OCI-LY1 (cell line): ENCODE data around the gene LIPG.

Source experiments
- EZH2 ChIP-seq: fragments of 200-600 bp; sonication (generic), shearing (Covaris generic); IDR thresholded peaks from 2 replicates; pipeline ENCODE4 v1.8.0; 2017; ENCODE audit warnings: borderline replicate concordance, mixed run types, mild to moderate bottlenecking, antibody characterized with exemption, low read length, moderate library complexity, mixed read lengths
- TF ChIP-seq, protein P1 (sequence below): fragments of 200-600 bp; sonication (generic), shearing (Covaris generic); IDR thresholded peaks from 2 replicates; pipeline ENCODE4 v1.5.1; 2017; ENCODE audit warnings: mild to moderate bottlenecking, antibody characterized with exemption, low read length, moderate library complexity, mixed read lengths

DNA sequence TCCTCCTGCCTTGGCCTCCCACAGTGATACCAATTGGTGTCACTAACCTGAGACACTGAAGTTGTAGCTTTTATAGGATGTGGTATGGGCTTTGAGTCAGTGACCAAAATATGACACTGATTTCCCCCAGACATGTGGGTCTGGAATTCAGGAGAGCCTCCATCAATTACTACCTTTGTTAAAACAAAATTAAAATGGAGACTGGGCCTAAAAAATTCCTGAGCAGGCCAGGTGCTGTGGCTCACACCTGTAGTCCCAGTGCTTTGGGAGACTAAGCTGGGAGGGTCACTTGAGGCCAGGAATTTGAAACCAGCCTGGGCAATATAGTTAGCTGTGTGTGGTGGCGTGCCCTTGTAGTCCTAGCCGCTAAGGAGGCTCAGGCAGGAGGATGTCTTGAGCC is 36.9 kb upstream of the LIPG start:
- TF ChIP-seq, protein P1, sequence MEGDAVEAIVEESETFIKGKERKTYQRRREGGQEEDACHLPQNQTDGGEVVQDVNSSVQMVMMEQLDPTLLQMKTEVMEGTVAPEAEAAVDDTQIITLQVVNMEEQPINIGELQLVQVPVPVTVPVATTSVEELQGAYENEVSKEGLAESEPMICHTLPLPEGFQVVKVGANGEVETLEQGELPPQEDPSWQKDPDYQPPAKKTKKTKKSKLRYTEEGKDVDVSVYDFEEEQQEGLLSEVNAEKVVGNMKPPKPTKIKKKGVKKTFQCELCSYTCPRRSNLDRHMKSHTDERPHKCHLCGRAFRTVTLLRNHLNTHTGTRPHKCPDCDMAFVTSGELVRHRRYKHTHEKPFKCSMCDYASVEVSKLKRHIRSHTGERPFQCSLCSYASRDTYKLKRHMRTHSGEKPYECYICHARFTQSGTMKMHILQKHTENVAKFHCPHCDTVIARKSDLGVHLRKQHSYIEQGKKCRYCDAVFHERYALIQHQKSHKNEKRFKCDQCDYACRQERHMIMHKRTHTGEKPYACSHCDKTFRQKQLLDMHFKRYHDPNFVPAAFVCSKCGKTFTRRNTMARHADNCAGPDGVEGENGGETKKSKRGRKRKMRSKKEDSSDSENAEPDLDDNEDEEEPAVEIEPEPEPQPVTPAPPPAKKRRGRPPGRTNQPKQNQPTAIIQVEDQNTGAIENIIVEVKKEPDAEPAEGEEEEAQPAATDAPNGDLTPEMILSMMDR: no peak
- TF ChIP-seq EZH2: no peak
